HEK293 (cell line): Measurements from ENCODE around the gene MITD1.

Experiments used
- CTCF ChIP-seq: fragments of 450-650 bp; formaldehyde crosslinking; IDR thresholded peaks from 2 replicates; pipeline ENCODE4 v1.5.1; 2016; ENCODE audit warnings: missing biosample characterization, missing genetic modification characterization
- KLF7 ChIP-seq: fragments of 450-650 bp; formaldehyde crosslinking; IDR thresholded peaks from 2 replicates; pipeline ENCODE4 v1.5.1; 2016; ENCODE audit warnings: missing biosample characterization, missing genetic modification characterization, borderline replicate concordance
- MYNN ChIP-seq: fragments of 450-650 bp; formaldehyde crosslinking; IDR thresholded peaks from 2 replicates; pipeline ENCODE4 v1.5.1; 2016; ENCODE audit warnings: missing biosample characterization, missing genetic modification characterization, borderline replicate concordance
- ZNF121 ChIP-seq: fragments of 450-650 bp; formaldehyde crosslinking; IDR thresholded peaks from 2 replicates; pipeline ENCODE4 v1.5.1; 2016; ENCODE audit warnings: missing biosample characterization, missing genetic modification characterization
- ZNF530 ChIP-seq: fragments of 450-650 bp; formaldehyde crosslinking; IDR thresholded peaks from 2 replicates; pipeline ENCODE4 v1.5.1; 2016; ENCODE audit warnings: low read depth, missing biosample characterization, missing genetic modification characterization
- ZNF843 ChIP-seq: fragments of 450-650 bp; formaldehyde crosslinking; IDR thresholded peaks from 2 replicates; pipeline ENCODE4 v1.5.1; 2016; ENCODE audit warnings: missing biosample characterization, missing genetic modification characterization

- TF ChIP-seq ZNF843 (tag by site-specific recombination) (no peak), CTCF (tag by site-specific recombination) (no peak), ZNF121 (no peak), ZNF530 (no peak), KLF7 (tag by site-specific recombination) (no peak), MYNN (tag by site-specific recombination) (no peak)
These were observed 24.6 kb upstream of the MITD1 start for GRCh38 chr2:99205491-99205890.
